Adrenal gland (tissue), 12 donors: ENCODE measurements around the gene ANKRD17. TPM values are rescaled to one million over a fixed set of nuclear protein-coding genes. Genes with fewer than 3 reads are reported as not detected.

ENCODE experiments used
- DNase-seq, 7 donors: peaks; one replicate each; pipeline ENCODE4 v3.0.0-alpha.2; 2019 to 2020
- H3K27ac ChIP-seq, 5 donors: fragments of 200-600 bp; sonication (generic) in 4 of 5; 1 replicate in 3 of 5; 2 replicates in 2 of 5; pipeline versions ENCODE4 v1.5.1 to v1.8.0; 2016 to 2020; ENCODE audit warnings: mild to moderate bottlenecking in 1 of 5
- H3K27me3 ChIP-seq: fragments of 200-600 bp; 2 replicates; pipeline ENCODE4 v1.8.0; 2021
- H3K36me3 ChIP-seq, 2 donors: fragments of 200-600 bp; replicated peaks in 1 of 2; 1 replicate in 1 of 2; 2 replicates in 1 of 2; pipeline versions ENCODE4 v1.5.1 to v1.8.0; 2018 to 2022
- H3K4me1 ChIP-seq, 2 donors: fragments of 200-600 bp; replicated peaks in 1 of 2; 1 replicate in 1 of 2; 2 replicates in 1 of 2; pipeline versions ENCODE4 v1.5.1 to v1.8.0; 2018 to 2021
- H3K4me3 ChIP-seq, 4 donors: fragments of 200-600 bp; sonication (generic) in 3 of 4; one replicate each; pipeline ENCODE4 v1.5.1; 2016 to 2018
- H3K9me3 ChIP-seq, 3 donors: fragments of 200-600 bp; sonication (generic) in 1 of 3; replicated peaks in 1 of 3; 1 replicate in 2 of 3; 2 replicates in 1 of 3; pipeline versions ENCODE4 v1.5.1 to v1.8.0; 2016 to 2021
- POLR2A ChIP-seq, 2 donors: fragments of 450-650 bp; IDR thresholded peaks; one replicate each; pipeline ENCODE4 v1.6.1; 2017; ENCODE audit warnings: antibody characterized with exemption in 2 of 2, mild to moderate bottlenecking in 2 of 2, moderate library complexity in 1 of 2
- WGBS, 4 donors: extraction: QIAGEN DNeasy Blood & Tissue Kit in 2 of 4; methylation state at CpG; one replicate each; pipeline versions ENCODE4 v1.1.5 to v1.1.7; 2013 to 2017; 5-methylcytosine and 5-hydroxymethylcytosine counted together
- intact Hi-C, 2 donors: fragments of 100-400 bp; cut with DNase I; formaldehyde crosslinking; loops; one replicate each; pipeline versions ENCODE4 v1.14.1 to v1.15.0; 2022 to 2023
- polyA plus RNA-seq, 3 donors: library from polyadenylated mRNA; stranded (reverse); fragments of 200-250 nt in 2 of 3; fragments of 350-450 nt in 1 of 3; fragmentation: Illumina TruSeq in 1 of 3; extraction: RNeasy Lipid Tissue Mini Kit (QIAGEN cat#74804) in 1 of 3; gene quantifications; one replicate each; pipeline ENCODE4 v1.2.3, GENCODE V29; 2013 to 2014
- total RNA-seq, 9 donors: library from RNA; depleted of rRNA in 4 of 9; stranded (reverse); fragments of >200 nt in 4 of 9; fragments of 120-200 nt in 1 of 9; fragmentation: NEBNext Ultra II Directional in 1 of 9; extraction: Animal tissue kit (Norgen Biotek cat#: 25700) in 1 of 9; gene quantifications; one replicate each; pipeline versions ENCODE4 v1.1.0 to v1.2.4, GENCODE V29; 2013 to 2023
- TF ChIP-seq, protein P1 (sequence below), 6 experiments: fragments of 450-650 bp in 4 of 6; fragments of 200-600 bp in 2 of 6; sonication (generic) in 1 of 6; IDR thresholded peaks; 1 replicate in 5 of 6; 2 replicates in 1 of 6; pipeline versions ENCODE4 v1.5.1 to v1.8.0; 2016 to 2021; ENCODE audit warnings: antibody characterized with exemption in 6 of 6, mild to moderate bottlenecking in 2 of 6, moderate library complexity in 1 of 6
- donor health status: healthy with polysubstance abuse.
- donor health status: Bipolar disorder and iron deficiency.
- donor health status: DM: yes; HTN: yes; CAD: no.
- donor health status: DM: no; HTN: no; CAD: no.
- donor health status: DM: no; HTN: no; CAD: no.
- donor health status: DM: yes; HTN: yes; CAD: no.

ANKRD17 gene
- total and polyA plus RNA-seq, 12 donors: 13.3 to 66.3 (median 51.3) TPM

GRCh38 chr4:73161527-73162185, 96.9 kb downstream of the ANKRD17 start:
- intact Hi-C loops: no loop called here
- Histone ChIP-seq H3K4me3 (no peak overlapping the region), H3K4me1 (no peaks in the 10 kb centered on the region), H3K36me3 (peaks cover 0 to 12% of the 10 kb centered on the region in 2 donors), H3K27me3 (no peaks in the 10 kb centered on the region), H3K27ac (no peak overlapping the region), H3K9me3 (peaks cover 0 to 6% (median 0%) of the 10 kb centered on the region in 3 donors)
- no peak for DNase-seq
- WGBS, 4 donors: 93 to 96% (median 94%) methylated on average over 8 of the region's 8 CpGs
- no peak for TF ChIP-seq POLR2A (IDR thresholded peaks at IDR 0.05)
- TF ChIP-seq, protein P1, sequence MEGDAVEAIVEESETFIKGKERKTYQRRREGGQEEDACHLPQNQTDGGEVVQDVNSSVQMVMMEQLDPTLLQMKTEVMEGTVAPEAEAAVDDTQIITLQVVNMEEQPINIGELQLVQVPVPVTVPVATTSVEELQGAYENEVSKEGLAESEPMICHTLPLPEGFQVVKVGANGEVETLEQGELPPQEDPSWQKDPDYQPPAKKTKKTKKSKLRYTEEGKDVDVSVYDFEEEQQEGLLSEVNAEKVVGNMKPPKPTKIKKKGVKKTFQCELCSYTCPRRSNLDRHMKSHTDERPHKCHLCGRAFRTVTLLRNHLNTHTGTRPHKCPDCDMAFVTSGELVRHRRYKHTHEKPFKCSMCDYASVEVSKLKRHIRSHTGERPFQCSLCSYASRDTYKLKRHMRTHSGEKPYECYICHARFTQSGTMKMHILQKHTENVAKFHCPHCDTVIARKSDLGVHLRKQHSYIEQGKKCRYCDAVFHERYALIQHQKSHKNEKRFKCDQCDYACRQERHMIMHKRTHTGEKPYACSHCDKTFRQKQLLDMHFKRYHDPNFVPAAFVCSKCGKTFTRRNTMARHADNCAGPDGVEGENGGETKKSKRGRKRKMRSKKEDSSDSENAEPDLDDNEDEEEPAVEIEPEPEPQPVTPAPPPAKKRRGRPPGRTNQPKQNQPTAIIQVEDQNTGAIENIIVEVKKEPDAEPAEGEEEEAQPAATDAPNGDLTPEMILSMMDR (IDR thresholded peaks at IDR 0.05): no peak

- Histone ChIP-seq H3K27me3 (no peaks in the 10 kb centered on the region), H3K27ac (no peak overlapping the region), H3K4me1 (no peaks in the 10 kb centered on the region), H3K4me3 (no peak overlapping the region), H3K36me3 (peaks cover 0 to 21% of the 10 kb centered on the region in 2 donors), H3K9me3 (no peaks in the 10 kb centered on the region)
- 97 to 99% (median 98%) methylated on average over 3 of the region's 3 CpGs for WGBS, 4 donors
- intact Hi-C loops: loop anchor here in 1 of 2 donors (10.0 kb wide), 1 partner anchor 98 kb away; the partner anchor contains the start of gene ANKRD17
- no peak for DNase-seq
- TF ChIP-seq, protein P1 (IDR thresholded peaks at IDR 0.05): no peak
- no peak for TF ChIP-seq POLR2A (IDR thresholded peaks at IDR 0.05)
Observed at GRCh38 chr4:73156394-73156793, 102.2 kb downstream of the ANKRD17 start.

DNA sequence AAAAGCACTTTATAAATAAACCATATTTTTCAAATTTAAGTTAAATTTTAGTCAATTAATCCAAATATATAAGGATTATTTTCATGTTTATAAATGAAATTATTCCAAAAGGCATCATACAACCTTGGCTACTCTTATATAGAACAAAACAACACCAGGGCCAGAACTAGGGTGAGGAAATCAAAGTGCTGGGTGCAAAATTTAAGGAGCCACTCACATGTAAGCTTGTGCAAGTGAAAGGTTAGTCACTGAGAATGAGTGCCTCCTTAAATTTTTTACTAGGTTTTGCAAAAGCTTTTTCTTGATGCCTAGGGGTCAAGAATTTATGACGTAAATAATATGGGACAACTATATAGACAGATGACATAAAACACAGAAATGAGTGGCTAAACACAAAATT, 105.7 kb downstream of the ANKRD17 start:
- no peak for DNase-seq
- 72 to 94% (median 87%) methylated on average over 1 of the region's 1 CpG for WGBS, 4 donors
- TF ChIP-seq, protein P1 (IDR thresholded peaks at IDR 0.05): no peak
- no peak for TF ChIP-seq POLR2A (IDR thresholded peaks at IDR 0.05)
- H3K4me3 ChIP-seq: no peak overlapping the region
- no peak overlapping the region for H3K27ac ChIP-seq
- H3K36me3 ChIP-seq: peaks cover 0 to 43% of the 10 kb centered on the region in 2 donors
- intact Hi-C loops: loop anchor here in 1 of 2 donors (10.0 kb wide), 1 partner anchor 102 kb away; the partner anchor contains the start of gene ANKRD17
- no peaks in the 10 kb centered on the region for H3K27me3 ChIP-seq
- H3K9me3 ChIP-seq: no peaks in the 10 kb centered on the region
- no peaks in the 10 kb centered on the region for H3K4me1 ChIP-seq

GRCh38 chr4:73142995-73143547, 115.5 kb downstream of the ANKRD17 start:
- H3K4me1 ChIP-seq: no peaks in the 10 kb centered on the region
- WGBS, 4 donors: 93 to 96% (median 95%) methylated on average over 4 of the region's 4 CpGs
- intact Hi-C loops: no loop called here
- peaks cover 0 to 69% of the 10 kb centered on the region in 2 donors for H3K36me3 ChIP-seq
- H3K27me3 ChIP-seq: no peaks in the 10 kb centered on the region
- no peaks in the 10 kb centered on the region for H3K9me3 ChIP-seq
- no peak overlapping the region for H3K4me3 ChIP-seq
- no peak for DNase-seq
- TF ChIP-seq, protein P1 (IDR thresholded peaks at IDR 0.05): peak in 3 of 6 experiments; percentile 13 to 41 (median 29)
- no peak for TF ChIP-seq POLR2A (IDR thresholded peaks at IDR 0.05)
- H3K27ac ChIP-seq: no peak overlapping the region
